G401.6 (cell line): Measurements from ENCODE around the gene AKIRIN1.
"Not testable (repeated sequence)": the region's sequence is repeated elsewhere in the genome, so short reads cannot be mapped to it uniquely, and the experiment has no call there.

Experiments used
- FAIRE-seq: peaks from 2 replicates; lab custom pipeline; 2012; peaks lifted over from hg19 to GRCh38; lab: Jason Lieb, UNC

Gene AKIRIN1

DNA sequence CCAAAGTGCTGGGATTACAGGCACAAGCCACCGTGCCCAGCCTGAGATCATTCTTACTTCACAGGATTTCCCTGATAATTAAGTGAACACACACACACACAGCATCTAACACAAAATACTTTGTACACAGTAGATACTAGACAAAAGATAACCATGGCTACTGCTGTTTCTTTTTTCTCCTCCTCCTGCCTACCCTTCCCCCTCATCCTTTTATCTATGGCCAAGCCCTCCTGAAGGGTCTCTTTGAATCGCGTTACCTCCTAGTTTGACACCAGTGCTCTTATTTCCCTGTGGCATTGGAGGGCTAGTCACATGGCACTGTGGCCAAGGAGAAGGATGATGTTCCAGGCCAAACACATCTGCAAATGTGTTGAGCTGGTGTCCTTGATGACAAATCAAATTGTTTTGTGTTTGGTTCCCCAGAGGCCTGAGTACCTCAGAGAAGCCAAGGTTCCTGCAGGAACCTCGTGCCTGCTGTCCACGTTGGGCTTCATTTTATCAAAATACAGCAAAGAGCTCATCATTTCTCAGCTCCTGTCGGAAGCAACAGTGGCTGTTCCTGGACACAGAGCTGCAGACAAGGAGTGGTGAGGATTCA lies 55.6 kb downstream of the AKIRIN1 start:
- no peak for FAIRE-seq

DNA sequence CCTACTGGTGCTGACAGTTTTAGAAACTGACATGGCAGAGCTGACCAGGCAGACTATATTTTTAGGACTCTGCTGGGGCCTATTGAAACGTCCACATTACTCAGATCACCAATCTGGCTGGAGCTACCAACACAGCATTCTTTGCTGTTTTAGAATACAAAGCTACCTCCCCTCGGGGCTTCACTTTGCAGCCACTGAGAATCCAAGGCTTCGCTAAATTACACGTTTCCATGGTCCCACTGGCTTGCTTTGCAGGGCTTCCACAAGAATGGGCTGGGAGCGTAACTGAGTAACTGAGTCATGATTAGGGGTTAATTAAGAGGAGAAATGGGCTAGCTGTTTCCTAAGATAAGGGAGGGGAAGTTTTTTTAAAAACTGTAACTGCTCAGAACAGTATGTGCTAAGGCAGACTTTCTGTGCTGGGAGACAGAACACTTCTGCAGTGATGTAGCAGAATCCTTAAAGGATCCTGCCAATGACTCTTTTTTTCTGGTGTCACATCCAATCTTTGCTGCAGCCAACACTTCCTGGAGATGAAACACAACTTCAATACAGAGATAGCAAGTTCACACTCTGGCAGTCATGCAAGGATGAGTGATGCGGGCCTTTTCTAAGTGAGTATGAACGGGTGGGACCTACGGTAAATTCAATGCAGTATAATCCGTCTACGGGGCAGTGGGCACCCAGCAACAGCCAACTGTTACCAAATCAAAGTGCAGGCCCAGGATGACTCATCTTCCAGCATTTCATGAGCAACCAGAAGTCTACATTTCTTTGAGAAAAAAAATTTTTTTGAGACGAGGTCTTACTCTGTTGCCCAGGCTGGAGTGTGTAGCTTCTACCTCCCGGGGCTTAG lies 56.5 kb downstream of the AKIRIN1 start:
- no peak for FAIRE-seq

DNA sequence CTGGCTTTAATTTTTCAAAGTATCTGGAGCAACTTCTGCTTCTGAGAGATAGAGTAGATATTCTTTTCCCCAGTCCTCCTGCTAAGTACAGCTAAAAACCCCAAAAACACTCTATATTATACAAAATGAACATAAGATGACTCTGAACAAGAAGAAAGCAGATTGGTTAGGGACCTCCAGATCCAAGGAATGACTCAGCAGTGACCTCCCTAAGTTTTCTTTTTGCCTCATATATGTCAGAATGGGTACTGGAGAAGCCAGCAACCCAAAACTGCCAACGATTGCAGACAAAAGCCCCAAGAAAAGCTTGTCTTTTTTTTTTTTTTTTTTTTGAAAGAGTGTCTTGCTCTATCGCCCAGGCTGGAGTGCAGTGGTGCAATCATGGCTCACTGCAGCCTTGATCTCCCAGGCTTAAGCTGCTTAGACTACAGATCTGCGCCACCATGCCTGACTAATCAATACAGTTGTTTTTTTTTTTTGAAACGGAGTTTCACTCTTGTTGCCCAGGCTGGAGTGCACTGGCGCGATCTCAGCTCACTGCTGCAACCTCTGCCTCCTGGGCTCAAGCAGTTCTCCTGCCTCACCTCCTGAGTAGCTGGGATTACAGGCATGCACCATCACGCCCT lies 57.8 kb downstream of the AKIRIN1 start:
- no peak for FAIRE-seq

DNA sequence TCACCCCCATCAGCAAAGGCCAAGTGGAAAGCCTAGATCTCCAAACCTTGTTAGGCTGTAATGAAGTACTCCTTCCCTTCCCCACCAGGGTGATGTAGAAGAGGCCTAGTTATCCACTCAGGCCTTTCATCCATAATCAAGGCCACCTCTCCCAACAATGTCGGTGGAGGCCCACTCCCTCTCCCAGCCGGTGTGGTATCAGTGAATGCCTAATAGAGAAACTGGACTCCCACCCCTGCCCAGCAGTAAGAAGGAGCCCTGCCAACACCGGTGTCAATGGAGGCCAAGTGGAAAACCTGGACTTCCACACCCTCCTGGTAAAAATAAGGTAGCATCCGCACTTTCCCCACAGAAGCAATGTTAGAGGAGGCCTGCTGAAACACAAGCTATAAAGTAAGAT lies 58.9 kb downstream of the AKIRIN1 start:
- FAIRE-seq, result no peak

DNA sequence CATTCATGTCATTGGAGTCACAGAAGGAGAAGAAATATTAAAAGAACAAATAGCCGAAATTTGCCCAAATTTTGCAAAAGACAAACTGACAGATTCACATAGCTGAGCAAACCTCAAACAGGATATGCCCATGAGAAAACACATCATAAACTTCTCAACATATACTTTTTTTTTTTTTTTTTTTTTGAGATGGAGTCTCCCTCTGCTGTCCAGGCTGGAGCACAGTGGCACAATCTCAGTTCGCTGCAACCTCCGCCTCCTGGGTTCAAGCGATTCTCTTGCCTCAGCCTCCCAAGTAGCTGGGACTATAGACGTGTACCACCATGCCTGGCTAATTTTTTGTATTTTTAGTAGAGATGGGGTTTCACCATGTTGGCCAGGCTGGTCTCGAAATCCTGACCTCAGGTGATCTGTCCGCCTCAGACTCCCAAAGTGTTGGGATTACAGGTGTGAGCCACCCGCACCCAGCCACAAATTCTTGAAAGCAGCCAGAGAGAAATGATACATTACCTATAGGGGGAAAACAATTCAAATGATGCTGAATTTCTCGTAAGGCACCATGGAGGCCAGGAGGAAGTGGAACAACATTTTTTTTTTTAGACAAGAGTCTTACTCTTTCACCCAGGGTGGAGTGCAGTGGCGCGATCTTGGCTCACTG lies 60.2 kb downstream of the AKIRIN1 start:
- FAIRE-seq, result not testable (repeated sequence)

DNA sequence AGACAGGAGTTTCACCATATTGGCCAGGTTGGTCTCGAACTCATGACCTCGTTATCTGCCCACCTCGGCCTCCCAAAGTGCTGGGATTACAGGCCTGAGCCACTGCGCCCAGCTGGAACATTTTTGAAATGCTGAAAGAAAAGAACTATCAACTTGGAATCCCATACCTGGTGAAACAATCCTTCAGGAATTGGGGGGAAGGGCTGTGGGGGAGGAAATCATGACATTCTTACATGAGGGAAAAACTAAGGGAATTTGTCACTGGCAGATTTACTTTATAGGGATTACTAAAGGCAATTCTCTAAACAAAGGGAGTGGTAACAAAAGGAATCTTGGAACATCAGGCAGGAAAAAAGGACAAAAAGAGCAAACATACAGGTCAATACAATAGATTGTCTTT lies 60.9 kb downstream of the AKIRIN1 start:
- no peak for FAIRE-seq

DNA sequence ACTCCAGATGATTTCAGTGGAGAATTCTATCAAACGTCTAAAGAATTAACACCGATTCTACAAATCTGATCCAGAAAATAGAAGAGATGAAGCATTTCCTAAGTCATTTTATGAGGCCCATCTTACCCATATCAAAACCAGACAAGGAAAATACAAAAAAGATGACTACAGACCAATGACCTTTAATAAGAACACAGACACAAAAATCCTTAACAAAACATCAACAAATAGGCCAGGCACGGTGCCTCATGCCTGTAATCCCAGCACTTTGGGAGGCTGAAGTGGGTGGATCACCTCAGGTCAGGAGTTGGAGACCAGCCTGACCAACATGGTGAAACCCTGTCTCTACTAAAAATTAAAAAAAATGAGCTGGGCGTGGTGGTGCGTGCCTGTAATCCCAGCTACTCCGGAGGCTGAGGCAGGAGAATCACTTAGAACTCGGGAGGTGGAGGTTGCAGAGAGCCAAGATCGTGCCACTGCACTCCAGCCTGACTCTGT lies 64.2 kb downstream of the AKIRIN1 start:
- not testable (repeated sequence) for FAIRE-seq
